ENCODE measurements around the gene KCNIP1.

DNA sequence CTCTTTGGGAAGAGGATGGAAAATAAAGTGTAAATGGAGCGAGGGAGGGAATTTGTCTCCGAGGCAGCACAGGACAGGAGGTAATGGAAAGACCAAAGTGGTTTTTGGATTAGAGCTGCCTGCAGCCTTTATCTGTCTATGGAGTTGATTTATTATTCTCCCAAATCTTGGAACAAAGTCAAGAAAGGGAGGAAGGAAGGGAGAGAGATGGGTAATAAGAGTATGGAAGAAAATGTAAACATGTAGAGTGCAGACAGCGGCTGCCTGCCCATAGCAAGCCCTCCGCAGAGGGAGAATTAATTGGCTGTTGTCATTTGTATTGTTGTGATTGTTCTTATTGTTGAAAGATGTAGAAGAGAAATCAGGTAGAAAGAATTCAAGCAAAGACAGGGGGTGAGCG is 15.7 kb downstream of the KCNIP1 start:
- no peak for TF ChIP-seq CTCF (IDR thresholded peaks at IDR 0.05; ENCODE audit: poor library complexity)
- no peak for TF ChIP-seq EZH2phosphoT487 (IDR thresholded peaks at IDR 0.05; ENCODE audit: low read depth, severe bottlenecking, unreplicated experiment)
- TF ChIP-seq EZH2 (IDR thresholded peaks at IDR 0.05; ENCODE audit: borderline replicate concordance): no peak

Measured in hepatocyte (in vitro differentiated cells).